ENCODE measurements around the gene ARID4A. TPM values are rescaled to one million over a fixed set of nuclear protein-coding genes. Genes with fewer than 3 reads are reported as not detected.
A peak's percentile ranks its signal among the peaks of the same experiment; 100 is the strongest.

ARID4A gene
- total RNA-seq, 4 donors from 2014 or later: 12.8 to 31.1 (median 18.8) TPM

GRCh38 chr14:58278177-58278576 lies 20.2 kb upstream of the ARID4A start:
- Histone ChIP-seq H3K9me3 (no peaks in the 10 kb centered on the region), H3K36me3 (peaks cover 4 to 49% of the 10 kb centered on the region in 2 donors), H3K27me3 (no peaks in the 10 kb centered on the region), H3K4me1 (peaks cover 8 to 77% (median 9%) of the 10 kb centered on the region in 3 donors), H3K27ac (no peak overlapping the region), H3K4me3 (no peak overlapping the region)
- WGBS, 2 donors (ENCODE audit: low coverage in 1 of 2): 67 to 96% methylated on average over 1 to 8 of the region's 8 CpGs
- TF ChIP-seq POLR2AphosphoS5 (IDR thresholded peaks at IDR 0.05): no peak
- ATAC-seq: no peak

GRCh38 chr14:58280954-58281787 lies 17.2 kb upstream of the ARID4A start:
- H3K27ac ChIP-seq: peak overlapping the region; percentile 76 to 81 (median 77)
- TF ChIP-seq EP300 (IDR thresholded peaks at IDR 0.05): no peak
- TF ChIP-seq POLR2AphosphoS5 (IDR thresholded peaks at IDR 0.05): peak; percentile 43
- H3K4me3 ChIP-seq: peak overlapping the region; percentile 11 to 16
- WGBS, 2 donors (ENCODE audit: low coverage in 1 of 2): 0 to 13% methylated on average over 4 of the region's 4 CpGs
- peak; percentile 79 for ATAC-seq
- peaks cover 8 to 67% (median 13%) of the 10 kb centered on the region in 3 donors for H3K4me1 ChIP-seq
- peaks cover 0 to 63% of the 10 kb centered on the region in 2 donors for H3K36me3 ChIP-seq
- no peaks in the 10 kb centered on the region for H3K9me3 ChIP-seq
- H3K27me3 ChIP-seq: no peaks in the 10 kb centered on the region

GRCh38 chr14:58281969-58282368 lies 16.4 kb upstream of the ARID4A start:
- TF ChIP-seq CTCF (IDR thresholded peaks at IDR 0.05) (no peak), POLR2AphosphoS5 (IDR thresholded peaks at IDR 0.05) (no peak), EP300 (IDR thresholded peaks at IDR 0.05) (no peak), POLR2A (IDR thresholded peaks at IDR 0.05) (no peak)
- Histone ChIP-seq H3K27me3 (no peaks in the 10 kb centered on the region), H3K27ac (peak overlapping the region; percentile 76 to 81 (median 77)), H3K4me1 (peaks cover 8 to 59% (median 13%) of the 10 kb centered on the region in 3 donors), H3K36me3 (peaks cover 0 to 65% of the 10 kb centered on the region in 2 donors), H3K9me3 (no peaks in the 10 kb centered on the region), H3K4me3 (no peak overlapping the region)
- WGBS, 2 donors (ENCODE audit: low coverage in 1 of 2): 53 to 56% methylated on average over 3 of the region's 3 CpGs
- ATAC-seq: no peak

GRCh38 chr14:58282925-58283593 lies 15.3 kb upstream of the ARID4A start:
- peaks cover 8 to 61% (median 13%) of the 10 kb centered on the region in 3 donors for H3K4me1 ChIP-seq
- H3K9me3 ChIP-seq: no peaks in the 10 kb centered on the region
- H3K36me3 ChIP-seq: peaks cover 0 to 65% of the 10 kb centered on the region in 2 donors
- no peak for ATAC-seq
- H3K27ac ChIP-seq: peak overlapping the region; percentile 31 to 77 (median 76)
- no peak for TF ChIP-seq POLR2AphosphoS5 (IDR thresholded peaks at IDR 0.05)
- TF ChIP-seq CTCF (IDR thresholded peaks at IDR 0.05): no peak
- TF ChIP-seq POLR2A (IDR thresholded peaks at IDR 0.05): no peak
- TF ChIP-seq EP300 (IDR thresholded peaks at IDR 0.05): no peak
- WGBS, 2 donors (ENCODE audit: low coverage in 1 of 2): 46 to 56% methylated on average over 4 of the region's 4 CpGs
- no peak overlapping the region for H3K4me3 ChIP-seq
- H3K27me3 ChIP-seq: no peaks in the 10 kb centered on the region

GRCh38 chr14:58283730-58284129 lies 14.6 kb upstream of the ARID4A start:
- H3K4me1 ChIP-seq: peaks cover 8 to 68% (median 16%) of the 10 kb centered on the region in 3 donors
- H3K36me3 ChIP-seq: peaks cover 0 to 68% of the 10 kb centered on the region in 2 donors
- peak overlapping the region in 1 of 4 donors; percentile 45 for H3K27ac ChIP-seq
- H3K4me3 ChIP-seq: no peak overlapping the region
- no peaks in the 10 kb centered on the region for H3K9me3 ChIP-seq
- no peaks in the 10 kb centered on the region for H3K27me3 ChIP-seq
- ATAC-seq: no peak
- TF ChIP-seq CTCF (IDR thresholded peaks at IDR 0.05) (no peak), POLR2AphosphoS5 (IDR thresholded peaks at IDR 0.05) (no peak), EP300 (IDR thresholded peaks at IDR 0.05) (no peak)

Measured in gastroesophageal sphincter (tissue), 4 donors.